DOHH2 (cell line): ENCODE measurements around the gene MEIS3.

Experiments used
- CTCF ChIP-seq: fragments of 200-600 bp; sonication (generic); IDR thresholded peaks from one replicate; pipeline ENCODE4 v1.5.1; 2014; ENCODE audit warnings: antibody characterized with exemption, mild to moderate bottlenecking, low read depth, low read length; ENCODE audit not compliant: poor library complexity, severe bottlenecking
- EZH2phosphoT487 ChIP-seq: fragments of 200-600 bp; sonication (generic); IDR thresholded peaks from 2 replicates; pipeline ENCODE4 v1.6.1; 2017; ENCODE audit warnings: borderline replicate concordance, mild to moderate bottlenecking, antibody characterized with exemption, low read length, moderate library complexity, mixed read lengths

- TF ChIP-seq CTCF (no peak), EZH2phosphoT487 (no peak)
These were observed 39.9 kb downstream of the MEIS3 start for GRCh38 chr19:47379381-47379938.
